HepG2 (cell line): Measurements from ENCODE around the gene MYH9. TPM values are rescaled to one million over a fixed set of nuclear protein-coding genes. Genes with fewer than 3 reads are reported as not detected.
A peak's percentile ranks its signal among the peaks of the same experiment; 100 is the strongest.

ENCODE experiments used
- CEBPG ChIP-seq: IDR thresholded peaks from 2 replicates; pipeline ENCODE4 v1.6.1; 2016
- TFE3 ChIP-seq: IDR thresholded peaks from 2 replicates; pipeline ENCODE4 v1.6.1; 2016
- ZNF564 ChIP-seq: sonication (generic); formaldehyde crosslinking; IDR thresholded peaks from 2 replicates; pipeline ENCODE4 v1.8.1; 2023; ENCODE audit warnings: mild to moderate bottlenecking, missing genetic modification reagents
- ZNF605 ChIP-seq: sonication (generic); formaldehyde crosslinking; IDR thresholded peaks from 2 replicates; pipeline ENCODE4 v1.8.0; 2022; ENCODE audit warnings: mild to moderate bottlenecking, missing genetic modification reagents
- ZNF670 ChIP-seq: sonication (generic); formaldehyde crosslinking; IDR thresholded peaks from 2 replicates; pipeline ENCODE4 v1.8.0; 2022; ENCODE audit warnings: mild to moderate bottlenecking, missing genetic modification reagents, borderline replicate concordance
- ZNF788 ChIP-seq: sonication (generic); formaldehyde crosslinking; IDR thresholded peaks from 2 replicates; pipeline ENCODE4 v1.5.0; 2020; ENCODE audit warnings: mild to moderate bottlenecking, missing genetic modification reagents, borderline replicate concordance
- polyA plus RNA-seq, 8 experiments: library from polyadenylated mRNA; depleted of rRNA in 3 of 8; stranded (reverse) in 7 of 8; unstranded in 1 of 8; fragments of >200 nt; fragmentation: Illumina TruSeq in 4 of 8; extraction: Trizol in 4 of 8; gene quantifications; 2 replicates each; pipeline versions ENCODE4 v1.2.1 to v1.2.3, GENCODE V29; 2011 to 2016; ENCODE audit warnings: low read depth in 4 of 8, missing spikeins in 1 of 8, mixed read lengths in 1 of 8; ENCODE audit not compliant: insufficient read depth in 1 of 8
- total RNA-seq, 5 experiments: library from RNA; depleted of rRNA; stranded (reverse); fragments of >200 nt; fragmentation: Illumina TruSeq; extraction: Trizol; gene quantifications; 2 replicates each; pipeline ENCODE4 v1.2.3, GENCODE V29; 2016; ENCODE audit warnings: low read depth in 1 of 5
- TF ChIP-seq, protein P1 (sequence below): sonication (generic); formaldehyde crosslinking; IDR thresholded peaks from 2 replicates; pipeline ENCODE4 v1.9.0; 2022; ENCODE audit warnings: low read depth, missing genetic modification reagents
- TF ChIP-seq, protein P2 (sequence below): sonication (generic); formaldehyde crosslinking; IDR thresholded peaks from one replicate; pipeline ENCODE4 v1.5.1; 2020; ENCODE audit warnings: mild to moderate bottlenecking, missing genetic modification reagents; ENCODE audit errors: not compliant biosample characterization
- TF ChIP-seq, protein P3 (sequence below): IDR thresholded peaks from 2 replicates; pipeline ENCODE4 v1.6.1; 2016
- TF ChIP-seq, protein P4 (sequence below): sonication (generic); formaldehyde crosslinking; conservative IDR thresholded peaks from 2 replicates; pipeline ENCODE4 v1.4.0; 2020; ENCODE audit warnings: missing genetic modification reagents
- TF ChIP-seq, protein P5 (sequence below): sonication (generic); formaldehyde crosslinking; IDR thresholded peaks from 2 replicates; pipeline ENCODE4 v1.5.0; 2020; ENCODE audit warnings: missing genetic modification reagents

The MYH9 gene
- total and polyA plus RNA-seq, 2 of the 13 experiments (the other 11 are each of a cell fraction or from before 2014, with no cell fraction given) = 50.7 to 98.5 TPM

- TF ChIP-seq, protein P1, sequence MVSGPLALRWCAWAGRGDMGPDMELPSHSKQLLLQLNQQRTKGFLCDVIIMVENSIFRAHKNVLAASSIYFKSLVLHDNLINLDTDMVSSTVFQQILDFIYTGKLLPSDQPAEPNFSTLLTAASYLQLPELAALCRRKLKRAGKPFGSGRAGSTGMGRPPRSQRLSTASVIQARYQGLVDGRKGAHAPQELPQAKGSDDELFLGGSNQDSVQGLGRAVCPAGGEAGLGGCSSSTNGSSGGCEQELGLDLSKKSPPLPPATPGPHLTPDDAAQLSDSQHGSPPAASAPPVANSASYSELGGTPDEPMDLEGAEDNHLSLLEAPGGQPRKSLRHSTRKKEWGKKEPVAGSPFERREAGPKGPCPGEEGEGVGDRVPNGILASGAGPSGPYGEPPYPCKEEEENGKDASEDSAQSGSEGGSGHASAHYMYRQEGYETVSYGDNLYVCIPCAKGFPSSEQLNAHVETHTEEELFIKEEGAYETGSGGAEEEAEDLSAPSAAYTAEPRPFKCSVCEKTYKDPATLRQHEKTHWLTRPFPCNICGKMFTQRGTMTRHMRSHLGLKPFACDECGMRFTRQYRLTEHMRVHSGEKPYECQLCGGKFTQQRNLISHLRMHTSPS (CRISPR knock-in tag) = peak; percentile 59; the same call in 1 of the 2 replicates
- TF ChIP-seq ZNF605 (CRISPR knock-in tag) = peak; percentile 71
- TF ChIP-seq ZNF670 (CRISPR knock-in tag) = 0 out of 2 replicates have a peak, but pooled peaks have one; percentile 57
- TF ChIP-seq ZNF564 = 0 out of 2 replicates have a peak, but pooled peaks have one; percentile 25
- TF ChIP-seq TFE3 (CRISPR knock-in tag) = peak; percentile 52; the same call in 1 of the 2 replicates
- TF ChIP-seq, protein P2, sequence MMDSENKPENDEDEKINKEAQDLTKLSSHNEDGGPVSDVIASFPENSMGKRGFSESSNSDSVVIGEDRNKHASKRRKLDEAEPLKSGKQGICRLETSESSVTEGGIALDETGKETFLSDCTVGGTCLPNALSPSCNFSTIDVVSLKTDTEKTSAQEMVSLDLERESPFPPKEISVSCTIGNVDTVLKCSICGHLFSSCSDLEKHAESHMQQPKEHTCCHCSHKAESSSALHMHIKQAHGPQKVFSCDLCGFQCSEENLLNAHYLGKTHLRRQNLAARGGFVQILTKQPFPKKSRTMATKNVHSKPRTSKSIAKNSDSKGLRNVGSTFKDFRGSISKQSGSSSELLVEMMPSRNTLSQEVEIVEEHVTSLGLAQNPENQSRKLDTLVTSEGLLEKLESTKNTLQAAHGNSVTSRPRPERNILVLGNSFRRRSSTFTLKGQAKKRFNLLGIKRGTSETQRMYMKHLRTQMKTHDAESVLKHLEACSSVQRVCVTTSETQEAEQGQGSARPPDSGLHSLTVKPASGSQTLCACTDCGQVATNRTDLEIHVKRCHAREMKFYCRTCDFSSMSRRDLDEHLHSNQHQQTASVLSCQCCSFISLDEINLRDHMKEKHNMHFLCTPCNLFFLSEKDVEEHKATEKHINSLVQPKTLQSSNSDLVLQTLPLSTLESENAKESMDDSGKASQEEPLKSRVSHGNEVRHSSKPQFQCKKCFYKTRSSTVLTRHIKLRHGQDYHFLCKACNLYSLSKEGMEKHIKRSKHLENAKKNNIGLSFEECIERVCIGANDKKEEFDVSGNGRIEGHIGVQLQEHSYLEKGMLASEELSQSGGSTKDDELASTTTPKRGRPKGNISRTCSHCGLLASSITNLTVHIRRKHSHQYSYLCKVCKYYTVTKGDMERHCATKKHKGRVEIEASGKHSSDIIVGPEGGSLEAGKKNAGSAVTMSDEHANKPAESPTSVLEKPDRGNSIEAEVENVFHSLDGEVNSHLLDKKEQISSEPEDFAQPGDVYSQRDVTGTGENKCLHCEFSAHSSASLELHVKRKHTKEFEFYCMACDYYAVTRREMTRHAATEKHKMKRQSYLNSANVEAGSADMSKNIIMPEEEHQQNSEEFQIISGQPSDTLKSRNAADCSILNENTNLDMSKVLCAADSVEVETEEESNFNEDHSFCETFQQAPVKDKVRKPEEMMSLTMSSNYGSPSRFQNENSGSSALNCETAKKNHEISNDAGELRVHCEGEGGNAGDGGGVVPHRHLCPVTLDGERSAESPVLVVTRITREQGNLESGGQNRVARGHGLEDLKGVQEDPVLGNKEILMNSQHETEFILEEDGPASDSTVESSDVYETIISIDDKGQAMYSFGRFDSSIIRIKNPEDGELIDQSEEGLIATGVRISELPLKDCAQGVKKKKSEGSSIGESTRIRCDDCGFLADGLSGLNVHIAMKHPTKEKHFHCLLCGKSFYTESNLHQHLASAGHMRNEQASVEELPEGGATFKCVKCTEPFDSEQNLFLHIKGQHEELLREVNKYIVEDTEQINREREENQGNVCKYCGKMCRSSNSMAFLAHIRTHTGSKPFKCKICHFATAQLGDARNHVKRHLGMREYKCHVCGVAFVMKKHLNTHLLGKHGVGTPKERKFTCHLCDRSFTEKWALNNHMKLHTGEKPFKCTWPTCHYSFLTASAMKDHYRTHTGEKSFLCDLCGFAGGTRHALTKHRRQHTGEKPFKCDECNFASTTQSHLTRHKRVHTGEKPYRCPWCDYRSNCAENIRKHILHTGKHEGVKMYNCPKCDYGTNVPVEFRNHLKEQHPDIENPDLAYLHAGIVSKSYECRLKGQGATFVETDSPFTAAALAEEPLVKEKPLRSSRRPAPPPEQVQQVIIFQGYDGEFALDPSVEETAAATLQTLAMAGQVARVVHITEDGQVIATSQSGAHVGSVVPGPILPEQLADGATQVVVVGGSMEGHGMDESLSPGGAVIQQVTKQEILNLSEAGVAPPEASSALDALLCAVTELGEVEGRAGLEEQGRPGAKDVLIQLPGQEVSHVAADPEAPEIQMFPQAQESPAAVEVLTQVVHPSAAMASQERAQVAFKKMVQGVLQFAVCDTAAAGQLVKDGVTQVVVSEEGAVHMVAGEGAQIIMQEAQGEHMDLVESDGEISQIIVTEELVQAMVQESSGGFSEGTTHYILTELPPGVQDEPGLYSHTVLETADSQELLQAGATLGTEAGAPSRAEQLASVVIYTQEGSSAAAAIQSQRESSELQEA = peak; percentile 5
- TF ChIP-seq ZNF788 (CRISPR knock-in tag) = peak; percentile 41; the same call in 1 of the 2 replicates
- TF ChIP-seq, protein P3, sequence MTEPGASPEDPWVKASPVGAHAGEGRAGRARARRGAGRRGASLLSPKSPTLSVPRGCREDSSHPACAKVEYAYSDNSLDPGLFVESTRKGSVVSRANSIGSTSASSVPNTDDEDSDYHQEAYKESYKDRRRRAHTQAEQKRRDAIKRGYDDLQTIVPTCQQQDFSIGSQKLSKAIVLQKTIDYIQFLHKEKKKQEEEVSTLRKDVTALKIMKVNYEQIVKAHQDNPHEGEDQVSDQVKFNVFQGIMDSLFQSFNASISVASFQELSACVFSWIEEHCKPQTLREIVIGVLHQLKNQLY (CRISPR knock-in tag) = peak; percentile 86
- TF ChIP-seq, protein P4, sequence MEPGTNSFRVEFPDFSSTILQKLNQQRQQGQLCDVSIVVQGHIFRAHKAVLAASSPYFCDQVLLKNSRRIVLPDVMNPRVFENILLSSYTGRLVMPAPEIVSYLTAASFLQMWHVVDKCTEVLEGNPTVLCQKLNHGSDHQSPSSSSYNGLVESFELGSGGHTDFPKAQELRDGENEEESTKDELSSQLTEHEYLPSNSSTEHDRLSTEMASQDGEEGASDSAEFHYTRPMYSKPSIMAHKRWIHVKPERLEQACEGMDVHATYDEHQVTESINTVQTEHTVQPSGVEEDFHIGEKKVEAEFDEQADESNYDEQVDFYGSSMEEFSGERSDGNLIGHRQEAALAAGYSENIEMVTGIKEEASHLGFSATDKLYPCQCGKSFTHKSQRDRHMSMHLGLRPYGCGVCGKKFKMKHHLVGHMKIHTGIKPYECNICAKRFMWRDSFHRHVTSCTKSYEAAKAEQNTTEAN (CRISPR knock-in tag) = peak; percentile 50; the same call in 1 of the 2 replicates
- TF ChIP-seq, protein P5, sequence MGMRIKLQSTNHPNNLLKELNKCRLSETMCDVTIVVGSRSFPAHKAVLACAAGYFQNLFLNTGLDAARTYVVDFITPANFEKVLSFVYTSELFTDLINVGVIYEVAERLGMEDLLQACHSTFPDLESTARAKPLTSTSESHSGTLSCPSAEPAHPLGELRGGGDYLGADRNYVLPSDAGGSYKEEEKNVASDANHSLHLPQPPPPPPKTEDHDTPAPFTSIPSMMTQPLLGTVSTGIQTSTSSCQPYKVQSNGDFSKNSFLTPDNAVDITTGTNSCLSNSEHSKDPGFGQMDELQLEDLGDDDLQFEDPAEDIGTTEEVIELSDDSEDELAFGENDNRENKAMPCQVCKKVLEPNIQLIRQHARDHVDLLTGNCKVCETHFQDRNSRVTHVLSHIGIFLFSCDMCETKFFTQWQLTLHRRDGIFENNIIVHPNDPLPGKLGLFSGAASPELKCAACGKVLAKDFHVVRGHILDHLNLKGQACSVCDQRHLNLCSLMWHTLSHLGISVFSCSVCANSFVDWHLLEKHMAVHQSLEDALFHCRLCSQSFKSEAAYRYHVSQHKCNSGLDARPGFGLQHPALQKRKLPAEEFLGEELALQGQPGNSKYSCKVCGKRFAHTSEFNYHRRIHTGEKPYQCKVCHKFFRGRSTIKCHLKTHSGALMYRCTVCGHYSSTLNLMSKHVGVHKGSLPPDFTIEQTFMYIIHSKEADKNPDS = 0 out of 2 replicates have a peak, but pooled peaks have one; percentile 48
- peak; percentile 76 for TF ChIP-seq CEBPG (CRISPR knock-in tag)
These were observed 135.7 kb downstream of the MYH9 start (continued) for GRCh38 chr22:36251979-36252608.
